ENCODE data around the gene KLF7. TPM values are rescaled to one million over a fixed set of nuclear protein-coding genes. Genes with fewer than 3 reads are reported as not detected.
"Not testable (repeated sequence)": the region's sequence is repeated elsewhere in the genome, so short reads cannot be mapped to it uniquely, and the experiment has no call there.

The KLF7 gene
- total RNA-seq, 1 experiment from 2014 or later, result 13.1 TPM

- no peak for DNase-seq (ENCODE audit: low read depth in 1 of 2, low spot score in 2 of 2)
- no peaks in the 10 kb centered on the region for H3K27me3 ChIP-seq (replicated peaks)
- H3K27ac ChIP-seq, result no peak overlapping the region
- H3K4me3 ChIP-seq, result no peak overlapping the region
- H3K36me3 ChIP-seq, result no peaks in the 10 kb centered on the region
- H3K4me1 ChIP-seq (replicated peaks), result peaks cover 31% of the 10 kb centered on the region
- no peaks in the 10 kb centered on the region for H3K9me3 ChIP-seq (replicated peaks)
These were observed 127.4 kb downstream of the KLF7 start for GRCh38 chr2:207038299-207038698.

DNA sequence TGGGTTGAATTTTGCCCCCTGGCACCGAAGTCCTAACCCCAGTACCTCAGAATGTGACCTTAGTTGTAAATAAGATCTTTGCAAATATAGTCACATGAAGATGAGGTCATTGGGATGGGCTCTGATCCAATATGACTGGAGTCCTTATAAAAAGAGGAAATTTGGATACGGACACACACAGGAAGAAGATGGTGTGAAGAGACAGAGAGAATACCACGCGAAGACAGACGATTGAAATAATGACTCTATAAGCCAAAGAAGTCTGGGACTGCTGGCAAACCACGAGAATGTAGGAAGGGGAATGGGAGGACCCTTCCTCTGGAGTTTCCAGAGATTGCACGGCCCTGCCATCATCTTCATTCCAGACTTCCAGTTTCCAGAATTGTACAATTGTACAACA, 127.9 kb downstream of the KLF7 start:
- Histone ChIP-seq H3K4me3 (no peak overlapping the region), H3K9me3 (replicated peaks) (no peaks in the 10 kb centered on the region), H3K4me1 (replicated peaks) (peaks cover 29% of the 10 kb centered on the region), H3K27ac (no peak overlapping the region), H3K36me3 (no peaks in the 10 kb centered on the region), H3K27me3 (replicated peaks) (no peaks in the 10 kb centered on the region)
- DNase-seq (ENCODE audit: low read depth in 1 of 2, low spot score in 2 of 2), result no peak

GRCh38 chr2:207037023-207037422, 128.7 kb downstream of the KLF7 start:
- peaks cover 20% of the 10 kb centered on the region for H3K4me1 ChIP-seq (replicated peaks)
- H3K36me3 ChIP-seq; H3K27ac ChIP-seq; DNase-seq (ENCODE audit: low read depth in 1 of 2, low spot score in 2 of 2); H3K9me3 ChIP-seq (replicated peaks); H3K4me3 ChIP-seq; H3K27me3 ChIP-seq (replicated peaks): not testable (repeated sequence)

- DNase-seq (ENCODE audit: low read depth in 1 of 2, low spot score in 2 of 2), result no peak
- Histone ChIP-seq H3K9me3 (replicated peaks) (no peaks in the 10 kb centered on the region), H3K36me3 (no peaks in the 10 kb centered on the region), H3K27ac (no peak overlapping the region), H3K4me3 (no peak overlapping the region), H3K27me3 (replicated peaks) (no peaks in the 10 kb centered on the region), H3K4me1 (replicated peaks) (peaks cover 10% of the 10 kb centered on the region)
These were observed 129.9 kb downstream of the KLF7 start for GRCh38 chr2:207035875-207036274.

- Histone ChIP-seq H3K9me3 (replicated peaks) (no peaks in the 10 kb centered on the region), H3K27me3 (replicated peaks) (no peaks in the 10 kb centered on the region)
These were observed 133.3 kb downstream of the KLF7 start for GRCh38 chr2:207032490-207032889.

More at GRCh38 chr2:207032490-207032889, 133.3 kb downstream of the KLF7 start:
- H3K4me1 ChIP-seq (replicated peaks), result 0 out of 2 replicates have a peak, but pooled peaks cover 7% of the 10 kb centered on the region
- H3K4me3 ChIP-seq, result no peak overlapping the region
- no peak overlapping the region for H3K27ac ChIP-seq
- no peak for DNase-seq (ENCODE audit: low read depth in 1 of 2, low spot score in 2 of 2)
- H3K36me3 ChIP-seq, result no peaks in the 10 kb centered on the region

Other genes starting within 250 kb of the KLF7 start
- gene CPO, start 226.4 kb downstream of the KLF7 start, total RNA-seq (2014; rRNA removed; shearing (Covaris generic)), result not detected in 2 replicates